Measurements from ENCODE around the gene HJV.

HJV gene

GRCh38 chr1:145974721-145975120, 46.8 kb downstream of the HJV start:
- DNase-seq, result no peak

GRCh38 chr1:145972580-145972979, 49.0 kb downstream of the HJV start:
- DNase-seq, result peak in 1 of 4 experiments; percentile 16
